GM23338 (cell line): ENCODE results near the gene DIP2C. TPM values are rescaled to one million over a fixed set of nuclear protein-coding genes. Genes with fewer than 3 reads are reported as not detected.

Source experiments
- ATAC-seq: fragments of 200-7000 bp; cut with Tn5 transposase; 3 replicates; pipeline ENCODE4 v1.9.1; 2020
- DNase-seq: peaks from one replicate; pipeline ENCODE4 v3.0.0-alpha.2; 2015; ENCODE audit warnings: low spot score
- H2AFZ ChIP-seq: fragments of 200-600 bp; sonication (generic); 2 replicates; pipeline ENCODE4 v1.8.0; 2016; ENCODE audit warnings: antibody characterized with exemption, mild to moderate bottlenecking, moderate library complexity
- H3F3A ChIP-seq: fragments of 200-600 bp; sonication (generic); replicated peaks from 2 replicates; pipeline ENCODE4 v1.8.0; 2017; ENCODE audit warnings: antibody characterized with exemption, mixed run types, low read depth
- H3K27ac ChIP-seq: fragments of 200-600 bp; sonication (generic); 2 replicates; pipeline ENCODE4 v1.6.1; 2016; ENCODE audit warnings: low read depth
- H3K27me3 ChIP-seq: fragments of 200-600 bp; sonication (generic); 2 replicates; pipeline ENCODE4 v1.8.0; 2016; ENCODE audit warnings: mild to moderate bottlenecking, mixed run types, moderate library complexity; ENCODE audit not compliant: insufficient read depth
- H3K36me3 ChIP-seq: fragments of 200-600 bp; sonication (generic); 2 replicates; pipeline ENCODE4 v1.8.0; 2016; ENCODE audit warnings: mild to moderate bottlenecking; ENCODE audit not compliant: insufficient read depth
- H3K4me1 ChIP-seq: fragments of 200-600 bp; sonication (generic); 2 replicates; pipeline ENCODE4 v1.8.0; 2016; ENCODE audit warnings: mild to moderate bottlenecking, moderate library complexity; ENCODE audit not compliant: insufficient read depth
- H3K4me2 ChIP-seq: fragments of 200-600 bp; sonication (generic); 2 replicates; pipeline ENCODE4 v1.7.1; 2017; ENCODE audit warnings: mixed run types
- H3K4me3 ChIP-seq: fragments of 200-600 bp; sonication (generic); 2 replicates; pipeline ENCODE4 v1.6.1; 2016; ENCODE audit warnings: mixed run types
- H3K79me2 ChIP-seq: fragments of 200-600 bp; sonication (generic); replicated peaks from 2 replicates; pipeline ENCODE4 v1.8.0; 2017; ENCODE audit warnings: mild to moderate bottlenecking; ENCODE audit not compliant: insufficient read depth
- H3K9me2 ChIP-seq: fragments of 200-600 bp; sonication (generic); 2 replicates; pipeline ENCODE4 v1.8.0; 2017; ENCODE audit not compliant: insufficient read depth
- H4K20me1 ChIP-seq: fragments of 200-600 bp; sonication (generic); replicated peaks from 2 replicates; pipeline ENCODE4 v1.8.0; 2017; ENCODE audit warnings: mild to moderate bottlenecking; ENCODE audit not compliant: insufficient read depth
- H3K27ac Mint-ChIP-seq: 2 replicates; pipeline ENCODE4 v1.8.0; 2020; ENCODE audit warnings: inconsistent platforms, mild to moderate bottlenecking, moderate library complexity, mixed read lengths
- H3K27me3 Mint-ChIP-seq: 3 replicates; pipeline ENCODE4 v1.8.0; 2022; ENCODE audit warnings: low read depth, mild to moderate bottlenecking, moderate library complexity, mixed read lengths, inconsistent platforms; ENCODE audit not compliant: insufficient read depth, poor library complexity
- H3K36me3 Mint-ChIP-seq: 3 replicates; pipeline ENCODE4 v1.8.0; 2021; ENCODE audit warnings: low read depth, mild to moderate bottlenecking, inconsistent platforms, moderate library complexity, mixed read lengths
- H3K4me1 Mint-ChIP-seq: 3 replicates; pipeline ENCODE4 v1.8.0; 2020; ENCODE audit warnings: mild to moderate bottlenecking, inconsistent platforms, mixed read lengths
- H3K4me3 Mint-ChIP-seq: 3 replicates; pipeline ENCODE4 v1.8.0; 2021; ENCODE audit warnings: moderate library complexity, mild to moderate bottlenecking, inconsistent platforms, mixed read lengths
- H3K9me3 Mint-ChIP-seq: 3 replicates; pipeline ENCODE4 v1.8.0; 2020; ENCODE audit warnings: moderate library complexity, mild to moderate bottlenecking, inconsistent platforms, mixed read lengths
- CREB1 ChIP-seq: fragments of 250-450 bp; sonication (Bioruptor Pico); IDR thresholded peaks from 2 replicates; pipeline ENCODE4 v1.5.0; 2020; ENCODE audit warnings: low read depth, mild to moderate bottlenecking, moderate library complexity
- CTCF ChIP-seq, 2 experiments: fragments of 200-600 bp in 1 of 2; sonication (generic) in 1 of 2; conservative IDR thresholded peaks; 2 replicates each; pipeline versions ENCODE4 v1.5.1 to v1.6.1; 2016 to 2017; ENCODE audit warnings: antibody characterized with exemption in 2 of 2, low read depth in 2 of 2, mild to moderate bottlenecking in 2 of 2, moderate library complexity in 1 of 2
- ETS1 ChIP-seq: IDR thresholded peaks from 2 replicates; pipeline ENCODE4 v1.6.1; 2016; ENCODE audit warnings: antibody characterized with exemption
- EZH2 ChIP-seq: fragments of 200-600 bp; sonication (generic); IDR thresholded peaks from one replicate; pipeline ENCODE4 v1.8.0; 2017; ENCODE audit warnings: antibody characterized with exemption, mild to moderate bottlenecking, low read depth; ENCODE audit not compliant: unreplicated experiment
- EZH2phosphoT487 ChIP-seq: fragments of 200-600 bp; sonication (generic); IDR thresholded peaks from one replicate; pipeline ENCODE4 v1.8.1; 2018; ENCODE audit warnings: antibody characterized with exemption; ENCODE audit not compliant: unreplicated experiment
- JUNB ChIP-seq: IDR thresholded peaks from one replicate; pipeline ENCODE4 v1.6.1; 2016; ENCODE audit warnings: antibody characterized with exemption; ENCODE audit not compliant: unreplicated experiment
- NANOG ChIP-seq: IDR thresholded peaks from 2 replicates; pipeline ENCODE4 v1.6.1; 2016; ENCODE audit warnings: antibody characterized with exemption, borderline replicate concordance
- POLR2AphosphoS5 ChIP-seq: IDR thresholded peaks from 2 replicates; pipeline ENCODE4 v1.6.1; 2016; ENCODE audit warnings: antibody characterized with exemption, low read depth
- REST ChIP-seq: IDR thresholded peaks from one replicate; pipeline ENCODE4 v1.6.1; 2018; ENCODE audit warnings: antibody characterized with exemption; ENCODE audit not compliant: unreplicated experiment
- STAT1 ChIP-seq: IDR thresholded peaks from one replicate; pipeline ENCODE4 v1.6.1; 2016; ENCODE audit warnings: antibody characterized with exemption; ENCODE audit not compliant: unreplicated experiment
- ZNF114 ChIP-seq: fragments of 250-450 bp; sonication (Bioruptor Pico); IDR thresholded peaks from 2 replicates; pipeline ENCODE4 v1.5.0; 2020; ENCODE audit warnings: mild to moderate bottlenecking, moderate library complexity
- ZNF331 ChIP-seq: fragments of 250-450 bp; sonication (Bioruptor Pico); IDR thresholded peaks from 2 replicates; pipeline ENCODE4 v1.5.0; 2020; ENCODE audit warnings: low read depth, mild to moderate bottlenecking, moderate library complexity
- ZNF462 ChIP-seq: fragments of 250-450 bp; sonication (Bioruptor Pico); IDR thresholded peaks from 2 replicates; pipeline ENCODE4 v1.5.0; 2020; ENCODE audit warnings: mild to moderate bottlenecking, moderate library complexity
- polyA plus RNA-seq: library from polyadenylated mRNA; unstranded; fragments of >200 nt; fragmentation: Nextera tagmentation; extraction: Ambion mirVana; gene quantifications from 2 replicates; pipeline ENCODE4 v1.2.1, GENCODE V29; 2016
- total RNA-seq: library from RNA; depleted of rRNA; stranded (reverse); fragments of >200 nt; shearing (Covaris generic); gene quantifications from 2 replicates; pipeline ENCODE4 v1.2.3, GENCODE V29; 2014

Gene DIP2C
- total and polyA plus RNA-seq, 2 experiments from 2014 or later = 5.1 to 7.7 TPM

GRCh38 chr10:664301-664700 is 25.2 kb downstream of the DIP2C start:
- no peaks in the 10 kb centered on the region for H3K36me3 Mint-ChIP-seq
- ATAC-seq (no peak), DNase-seq (no peak)
- no peak overlapping the region for H2AFZ ChIP-seq
- peaks cover 20% of the 10 kb centered on the region for H4K20me1 ChIP-seq
- peaks cover 20% of the 10 kb centered on the region for H3F3A ChIP-seq
- no peak overlapping the region for H3K27ac Mint-ChIP-seq
- H3K4me1 Mint-ChIP-seq = peaks cover 22% of the 10 kb centered on the region
- no peak overlapping the region for H3K4me3 ChIP-seq
- no peaks in the 10 kb centered on the region for H3K36me3 ChIP-seq
- H3K27me3 Mint-ChIP-seq = peaks cover 2% of the 10 kb centered on the region
- TF ChIP-seq CTCF (conservative IDR thresholded peaks at IDR 0.05; ENCODE audit: low read depth in 2 of 2) (no peak), EZH2 (no peak), ZNF462 (CRISPR knock-in tag) (no peak), CREB1 (no peak), ZNF331 (CRISPR knock-in tag) (no peak), ZNF114 (CRISPR knock-in tag) (no peak), NANOG (no peak), POLR2AphosphoS5 (no peak), STAT1 (no peak), EZH2phosphoT487 (no peak), REST (no peak), JUNB (no peak), ETS1 (no peak)
- H3K4me1 ChIP-seq = no peaks in the 10 kb centered on the region; the same call in 1 of the 2 replicates
- H3K9me2 ChIP-seq = peaks cover 10% of the 10 kb centered on the region
- 0 out of 2 replicates have a peak overlapping the region, but pooled peaks have one; percentile 39 for H3K27ac ChIP-seq
- no peak overlapping the region for H3K4me3 Mint-ChIP-seq
- H3K4me2 ChIP-seq = no peak overlapping the region
- peaks cover 76% of the 10 kb centered on the region for H3K79me2 ChIP-seq
- H3K9me3 Mint-ChIP-seq = no peaks in the 10 kb centered on the region
- no peaks in the 10 kb centered on the region for H3K27me3 ChIP-seq
